ENCODE results near the gene FOXK1. TPM values are rescaled to one million over a fixed set of nuclear protein-coding genes. Genes with fewer than 3 reads are reported as not detected.

The FOXK1 gene
- total and polyA plus RNA-seq, 8 donors, result 3.9 to 20.6 (median 15.5) TPM

- Histone ChIP-seq H3K4me1 (peaks cover 3 to 20% (median 14%) of the 10 kb centered on the region in 3 donors), H3K4me3 (no peak overlapping the region), H3K27me3 (no peaks in the 10 kb centered on the region), H3K27ac (no peak overlapping the region), H3K9me3 (no peaks in the 10 kb centered on the region), H3K36me3 (peaks cover 0 to 14% (median 5%) of the 10 kb centered on the region in 3 donors)
- no peak for FAIRE-seq
- TF ChIP-seq, protein P1, sequence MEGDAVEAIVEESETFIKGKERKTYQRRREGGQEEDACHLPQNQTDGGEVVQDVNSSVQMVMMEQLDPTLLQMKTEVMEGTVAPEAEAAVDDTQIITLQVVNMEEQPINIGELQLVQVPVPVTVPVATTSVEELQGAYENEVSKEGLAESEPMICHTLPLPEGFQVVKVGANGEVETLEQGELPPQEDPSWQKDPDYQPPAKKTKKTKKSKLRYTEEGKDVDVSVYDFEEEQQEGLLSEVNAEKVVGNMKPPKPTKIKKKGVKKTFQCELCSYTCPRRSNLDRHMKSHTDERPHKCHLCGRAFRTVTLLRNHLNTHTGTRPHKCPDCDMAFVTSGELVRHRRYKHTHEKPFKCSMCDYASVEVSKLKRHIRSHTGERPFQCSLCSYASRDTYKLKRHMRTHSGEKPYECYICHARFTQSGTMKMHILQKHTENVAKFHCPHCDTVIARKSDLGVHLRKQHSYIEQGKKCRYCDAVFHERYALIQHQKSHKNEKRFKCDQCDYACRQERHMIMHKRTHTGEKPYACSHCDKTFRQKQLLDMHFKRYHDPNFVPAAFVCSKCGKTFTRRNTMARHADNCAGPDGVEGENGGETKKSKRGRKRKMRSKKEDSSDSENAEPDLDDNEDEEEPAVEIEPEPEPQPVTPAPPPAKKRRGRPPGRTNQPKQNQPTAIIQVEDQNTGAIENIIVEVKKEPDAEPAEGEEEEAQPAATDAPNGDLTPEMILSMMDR (IDR thresholded peaks at IDR 0.05), result no peak
- WGBS, 2 donors, result 92 to 96% methylated on average over 22 of the region's 22 CpGs
- ATAC-seq, result no peak
- DNase-seq, result no peak
- intact Hi-C loops (cut with DNase I), result loop anchor here in 1 of 3 donors (10.0 kb wide), 1 partner anchor 56 kb away; the partner anchor contains the start of gene FOXK1
Observed at GRCh38 chr7:4740796-4741195, 58.7 kb downstream of the FOXK1 start.

GRCh38 chr7:4742051-4742573 is 60.0 kb downstream of the FOXK1 start:
- WGBS, 2 donors, result 93 to 94% methylated on average over 23 of the region's 23 CpGs
- intact Hi-C loops (cut with DNase I), result loop anchor here in 1 of 3 donors (10.0 kb wide), 1 partner anchor 57 kb away; the partner anchor contains the start of gene FOXK1

GRCh38 chr7:4742852-4743251 is 60.8 kb downstream of the FOXK1 start:
- TF ChIP-seq, protein P1 (IDR thresholded peaks at IDR 0.05), result no peak
- peaks cover 0 to 14% (median 5%) of the 10 kb centered on the region in 3 donors for H3K36me3 ChIP-seq
- WGBS, 2 donors, result 93 to 95% methylated on average over 10 of the region's 10 CpGs
- H3K27ac ChIP-seq, result no peak overlapping the region
- no peaks in the 10 kb centered on the region for H3K9me3 ChIP-seq
- DNase-seq, result no peak
- no peaks in the 10 kb centered on the region for H3K27me3 ChIP-seq
- no peak for ATAC-seq
- intact Hi-C loops (cut with DNase I), result loop anchor here in 1 of 3 donors (10.0 kb wide), 1 partner anchor 58 kb away; the partner anchor contains the start of gene FOXK1
- H3K4me3 ChIP-seq, result no peak overlapping the region
- peaks cover 5 to 27% (median 19%) of the 10 kb centered on the region in 3 donors for H3K4me1 ChIP-seq
- FAIRE-seq, result no peak

More at GRCh38 chr7:4742051-4742573, 60.0 kb downstream of the FOXK1 start:
- no peak for FAIRE-seq
- DNase-seq, result no peak
- peaks cover 0 to 14% (median 5%) of the 10 kb centered on the region in 3 donors for H3K36me3 ChIP-seq
- no peaks in the 10 kb centered on the region for H3K9me3 ChIP-seq
- H3K4me1 ChIP-seq, result peaks cover 5 to 27% (median 19%) of the 10 kb centered on the region in 3 donors
- no peak for ATAC-seq
- H3K27me3 ChIP-seq, result no peaks in the 10 kb centered on the region
- no peak overlapping the region for H3K4me3 ChIP-seq
- TF ChIP-seq, protein P1 (IDR thresholded peaks at IDR 0.05), result no peak
- no peak overlapping the region for H3K27ac ChIP-seq

DNA sequence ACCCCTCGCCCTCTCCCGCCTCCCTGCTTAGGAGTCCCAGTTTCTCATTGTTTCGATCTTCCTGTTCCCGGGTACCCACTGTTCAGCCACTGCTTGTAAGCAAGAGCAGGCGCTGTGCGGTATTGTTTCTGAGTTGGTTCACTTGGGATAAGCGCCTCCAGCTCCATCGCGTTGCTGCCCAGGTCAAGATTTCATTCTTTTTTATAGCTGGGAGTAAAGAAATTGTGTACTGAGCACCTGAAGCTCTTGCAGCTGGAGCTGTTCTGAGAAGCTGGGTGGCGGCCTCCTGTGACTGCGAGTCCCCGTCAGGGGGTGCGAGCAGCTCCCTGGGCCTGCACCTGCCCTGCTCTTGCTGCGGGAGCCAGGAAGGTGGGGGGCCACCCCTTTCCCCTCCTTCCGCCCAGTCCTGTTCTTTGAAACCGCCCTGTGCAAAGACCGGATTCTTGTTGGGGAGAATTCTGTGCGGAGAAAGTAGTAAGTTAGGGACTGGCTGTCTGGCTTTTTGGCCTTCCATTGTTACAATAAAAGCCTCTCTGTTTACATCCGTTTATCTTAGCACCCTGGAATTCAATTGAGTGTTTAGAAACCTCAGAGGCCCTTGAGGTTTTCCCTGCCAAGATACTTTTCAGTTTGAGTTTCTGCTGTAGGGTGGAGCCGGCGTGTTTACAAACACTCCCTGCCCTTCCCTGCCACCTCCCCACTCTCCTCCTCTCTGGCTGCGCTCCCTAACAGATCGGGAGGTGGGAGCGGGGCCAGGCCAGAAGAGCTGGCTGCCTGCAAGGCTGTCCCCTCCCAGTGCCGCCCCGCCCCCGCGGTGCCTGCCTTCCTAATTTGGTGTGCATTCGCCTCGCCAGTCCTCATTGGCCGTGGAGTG is 62.5 kb downstream of the FOXK1 start:
- intact Hi-C loops (cut with DNase I), result loop anchor here in 1 of 3 donors (10.0 kb wide), 1 partner anchor 60 kb away; the partner anchor contains the start of gene FOXK1

More for the DNA sequence above, 62.5 kb downstream of the FOXK1 start:
- H3K4me1 ChIP-seq, result peaks cover 5 to 26% (median 19%) of the 10 kb centered on the region in 3 donors
- WGBS, 2 donors, result 18 to 21% methylated on average over 31 of the region's 31 CpGs
- DNase-seq (peak; percentile 95 to 98 (median 97)), ATAC-seq (peak; percentile 94 to 96 (median 95)), FAIRE-seq (peak; percentile 94)
- TF ChIP-seq, protein P1 (IDR thresholded peaks at IDR 0.05), result no peak
- no peaks in the 10 kb centered on the region for H3K9me3 ChIP-seq
- H3K36me3 ChIP-seq, result peaks cover 0 to 14% (median 5%) of the 10 kb centered on the region in 3 donors
- peak overlapping the region; percentile 60 to 92 (median 88) for H3K27ac ChIP-seq
- peak overlapping the region in 2 of 4 donors; percentile 7 to 19 for H3K4me3 ChIP-seq
- no peaks in the 10 kb centered on the region for H3K27me3 ChIP-seq
